Measurements from ENCODE around the gene MS4A5.

DNA sequence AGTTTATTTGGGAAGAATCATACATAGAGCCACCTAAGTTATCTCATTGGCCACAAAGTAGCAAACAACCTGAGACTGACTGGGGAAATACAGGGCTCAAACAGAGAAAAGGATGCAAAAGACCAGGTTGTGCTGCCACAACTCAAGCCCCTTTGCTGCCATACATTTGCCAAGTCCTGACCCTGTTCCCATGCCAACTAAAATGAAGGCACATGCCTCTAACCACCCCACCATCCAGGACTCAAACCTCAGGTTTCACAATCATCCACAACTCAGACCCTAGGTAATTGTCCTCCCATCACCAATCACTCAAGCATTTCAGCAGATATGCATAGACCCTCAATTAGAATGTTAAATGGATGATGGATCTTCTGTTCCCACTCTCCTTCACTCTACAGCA lies 24.8 kb downstream of the MS4A5 start:
- TF ChIP-seq EZH2 (IDR thresholded peaks at IDR 0.05; ENCODE audit: insufficient read depth, poor library complexity, severe bottlenecking) (no peak), EZH2phosphoT487 (IDR thresholded peaks at IDR 0.05; ENCODE audit: insufficient read depth, low read depth) (no peak)
